IMR-90 (cell line): ENCODE data around the gene ALOX12. TPM values are rescaled to one million over a fixed set of nuclear protein-coding genes. Genes with fewer than 3 reads are reported as not detected.
A peak's percentile ranks its signal among the peaks of the same experiment; 100 is the strongest.

Experiments
- ATAC-seq: fragments of 200-7000 bp; cut with Tn5 transposase; 2 replicates; pipeline ENCODE4 v1.9.1; 2020; ENCODE audit warnings: low read depth, mild to moderate bottlenecking, moderate library complexity
- BruUV-seq: library from RNA; stranded (reverse); fragments of 400-500 nt; replicated peaks from 2 replicates; lab custom pipeline; 2021; lab: Mats Ljungman, UMichigan
- CTCF ChIA-PET: fragments of 300-600 bp; formaldehyde crosslinking; extraction: SDS; loops from one replicate; lab custom pipeline; 2021; ENCODE audit warnings: antibody characterized with exemption; lab: Yijun Ruan, JAX
- POLR2A ChIA-PET: fragments of 300-600 bp; sonication (Branson Sonifier 250); formaldehyde crosslinking; loops from one replicate; lab custom pipeline; 2022; ENCODE audit warnings: antibody characterized with exemption; ENCODE audit not compliant: unreplicated experiment; lab: Charles Lee
- DNase-seq: peaks from one replicate; pipeline ENCODE4 v3.0.0; 2013
- H2AFZ ChIP-seq: replicated peaks from 2 replicates; pipeline ENCODE3; 2013; ENCODE audit warnings: low read length, mild to moderate bottlenecking; ENCODE audit not compliant: poor library complexity
- H2AK5ac ChIP-seq: 2 replicates; pipeline ENCODE4 v1.6.1; 2013; ENCODE audit warnings: low read depth, low read length, inconsistent platforms
- H2AK9ac ChIP-seq: replicated peaks from 2 replicates; pipeline ENCODE3; 2013; ENCODE audit warnings: mild to moderate bottlenecking, low read depth, low read length, moderate library complexity; ENCODE audit not compliant: poor library complexity
- H2BK120ac ChIP-seq: 2 replicates; pipeline ENCODE4 v1.6.1; 2013; ENCODE audit warnings: low read depth, low read length, inconsistent platforms
- H2BK15ac ChIP-seq: 3 replicates; pipeline ENCODE4 v1.6.1; 2013; ENCODE audit warnings: low read depth, low read length, inconsistent platforms
- H2BK20ac ChIP-seq: 2 replicates; pipeline ENCODE4 v1.6.1; 2013; ENCODE audit warnings: low read depth, mild to moderate bottlenecking, inconsistent platforms, low read length, moderate library complexity
- H2BK5ac ChIP-seq: 2 replicates; pipeline ENCODE4 v1.6.1; 2013; ENCODE audit warnings: mild to moderate bottlenecking, low read depth, low read length, inconsistent platforms; ENCODE audit not compliant: poor library complexity, severe bottlenecking
- H3K14ac ChIP-seq: replicated peaks from 2 replicates; pipeline ENCODE4 v1.6.1; 2013; ENCODE audit warnings: low read depth, low read length, inconsistent platforms
- H3K18ac ChIP-seq: 2 replicates; pipeline ENCODE4 v1.6.1; 2013; ENCODE audit warnings: low read depth, low read length, control low read depth
- H3K23ac ChIP-seq: 2 replicates; pipeline ENCODE4 v1.6.1; 2013; ENCODE audit warnings: low read depth, low read length, inconsistent platforms
- H3K27ac ChIP-seq: 2 replicates; pipeline ENCODE4 v1.5.1; 2013; ENCODE audit warnings: mild to moderate bottlenecking, control low read depth, low read length; ENCODE audit not compliant: insufficient read depth
- H3K27me3 ChIP-seq: 2 replicates; pipeline ENCODE4 v1.6.1; 2013; ENCODE audit warnings: low read length; ENCODE audit not compliant: control insufficient read depth, insufficient read depth
- H3K36me3 ChIP-seq: 2 replicates; pipeline ENCODE4 v1.6.1; 2013; ENCODE audit warnings: low read length, mixed read lengths; ENCODE audit not compliant: control insufficient read depth, insufficient read depth
- H3K4ac ChIP-seq: 2 replicates; pipeline ENCODE4 v1.6.1; 2013; ENCODE audit warnings: low read depth, low read length, inconsistent platforms
- H3K4me1 ChIP-seq: 2 replicates; pipeline ENCODE4 v1.6.1; 2013; ENCODE audit warnings: low read length, mixed read lengths; ENCODE audit not compliant: control insufficient read depth, insufficient read depth
- H3K4me2 ChIP-seq: 2 replicates; pipeline ENCODE4 v1.6.1; 2013; ENCODE audit warnings: low read depth, mild to moderate bottlenecking, control low read depth, low read length, moderate library complexity
- H3K4me3 ChIP-seq: 2 replicates; pipeline ENCODE4 v1.5.1; 2013; ENCODE audit warnings: low read depth, mild to moderate bottlenecking, control low read depth, low read length, moderate library complexity; ENCODE audit not compliant: insufficient read depth
- H3K56ac ChIP-seq: 2 replicates; pipeline ENCODE4 v1.6.1; 2013; ENCODE audit warnings: low read length, inconsistent platforms; ENCODE audit not compliant: insufficient read depth; ENCODE audit errors: extremely low read depth
- H3K79me1 ChIP-seq, 2 experiments: 2 replicates each; pipeline ENCODE4 v1.6.1; 2013; ENCODE audit warnings: low read length in 2 of 2, inconsistent platforms in 1 of 2, low read depth in 1 of 2
- H3K9ac ChIP-seq: 2 replicates; pipeline ENCODE4 v1.6.1; 2013; ENCODE audit warnings: low read depth, low read length, control low read depth
- H3K9me1 ChIP-seq: 2 replicates; pipeline ENCODE4 v1.6.1; 2013; ENCODE audit warnings: low read length, inconsistent platforms; ENCODE audit not compliant: insufficient read depth
- H3K9me3 ChIP-seq: 2 replicates; pipeline ENCODE4 v1.6.1; 2013; ENCODE audit warnings: low read length; ENCODE audit not compliant: control insufficient read depth, insufficient read depth
- H4K20me1 ChIP-seq: 2 replicates; pipeline ENCODE4 v1.6.1; 2013; ENCODE audit warnings: low read length, inconsistent platforms; ENCODE audit not compliant: insufficient read depth
- H4K5ac ChIP-seq: 2 replicates; pipeline ENCODE4 v1.6.1; 2013; ENCODE audit warnings: mild to moderate bottlenecking, low read depth, low read length, control low read depth
- H4K8ac ChIP-seq, 2 experiments: 2 replicates each; pipeline ENCODE4 v1.6.1; 2013; ENCODE audit warnings: low read depth in 2 of 2, low read length in 2 of 2, control low read depth in 1 of 2, inconsistent platforms in 1 of 2
- H4K91ac ChIP-seq: 2 replicates; pipeline ENCODE4 v1.6.1; 2013; ENCODE audit warnings: low read depth, low read length, inconsistent platforms; ENCODE audit not compliant: insufficient read depth
- BHLHE40 ChIP-seq: fragments of 150-350 bp; IDR thresholded peaks from 2 replicates; pipeline ENCODE4 v1.6.1; 2016; ENCODE audit warnings: mild to moderate bottlenecking, low read depth, low read length
- CEBPB ChIP-seq: IDR thresholded peaks from 2 replicates; pipeline ENCODE4 v1.6.1; 2012; ENCODE audit warnings: low read depth, low read length, improper control_type of control experiment
- CHD1 ChIP-seq: IDR thresholded peaks from 2 replicates; pipeline ENCODE4 v1.6.1; 2012; ENCODE audit warnings: low read depth, low read length, improper control_type of control experiment
- FOS ChIP-seq: fragments of 150-350 bp; IDR thresholded peaks from 2 replicates; pipeline ENCODE4 v1.6.1; 2016; ENCODE audit warnings: low read depth, low read length
- MAFK ChIP-seq: IDR thresholded peaks from 2 replicates; pipeline ENCODE4 v1.6.1; 2012; ENCODE audit warnings: low read depth, low read length, improper control_type of control experiment
- MAZ ChIP-seq: IDR thresholded peaks from 2 replicates; pipeline ENCODE4 v1.6.1; 2012; ENCODE audit warnings: low read depth, mild to moderate bottlenecking, low read length, improper control_type of control experiment, moderate library complexity, borderline replicate concordance
- MXI1 ChIP-seq: IDR thresholded peaks from 2 replicates; pipeline ENCODE4 v1.6.1; 2012; ENCODE audit warnings: low read depth, mild to moderate bottlenecking, low read length, moderate library complexity, borderline replicate concordance
- NFE2L2 ChIP-seq: fragments of 150-350 bp; IDR thresholded peaks from 2 replicates; pipeline ENCODE4 v1.6.1; 2016; ENCODE audit warnings: low read depth, mild to moderate bottlenecking, low read length
- POLR2A ChIP-seq: IDR thresholded peaks from 2 replicates; pipeline ENCODE4 v1.6.1; 2012; ENCODE audit warnings: mild to moderate bottlenecking, low read depth, low read length
- RAD21 ChIP-seq: IDR thresholded peaks from 2 replicates; pipeline ENCODE4 v1.6.1; 2012; ENCODE audit warnings: low read length, improper control_type of control experiment
- RFX5 ChIP-seq: IDR thresholded peaks from 2 replicates; pipeline ENCODE4 v1.8.0; 2012; ENCODE audit warnings: low read depth, mild to moderate bottlenecking, low read length, moderate library complexity
- SMC3 ChIP-seq: fragments of 150-350 bp; IDR thresholded peaks from 2 replicates; pipeline ENCODE4 v1.6.1; 2016; ENCODE audit warnings: low read depth, mild to moderate bottlenecking, antibody characterized with exemption, low read length, moderate library complexity
- WGBS, 2 experiments: methylation state at CpG; one replicate each; pipeline versions ENCODE4 v1.1.5 to v1.1.7; 2013; ENCODE audit warnings: missing lambda C conversion rate in 2 of 2; ENCODE audit not compliant: insufficient read length in 1 of 2; ENCODE audit errors: extremely low coverage in 2 of 2; 5-methylcytosine and 5-hydroxymethylcytosine counted together
- dilution Hi-C: fragments of 300-500 bp; cut with HindIII; formaldehyde crosslinking; loops from one replicate; pipeline ENCODE4 v1.14.3; 2018; ENCODE audit warnings: low sequenced_read_pairs; ENCODE audit not compliant: unreplicated experiment
- in situ Hi-C: fragments of 300-500 bp; cut with MboI; formaldehyde crosslinking; loops from 3 replicates; pipeline ENCODE4 v1.14.3; 2019; ENCODE audit warnings: low sequenced_read_pairs, inconsistent platforms, mixed read lengths
- intact Hi-C: fragments of 100-400 bp; cut with micrococcal nuclease; formaldehyde crosslinking; loops from 2 replicates; pipeline ENCODE4 v1.10.0; 2022
- polyA plus RNA-seq, 3 experiments: library from polyadenylated mRNA; depleted of rRNA; stranded (reverse); fragments of >200 nt; gene quantifications; 2 replicates each; pipeline ENCODE4 v1.2.3, GENCODE V29; 2012; ENCODE audit warnings: low replicate concordance in 1 of 3
- total RNA-seq: library from RNA; depleted of rRNA; stranded (reverse); fragments of >200 nt; gene quantifications from 2 replicates; pipeline ENCODE4 v1.2.3, GENCODE V29; 2012
- TF ChIP-seq, protein P1 (sequence below): fragments of 150-350 bp; IDR thresholded peaks from 2 replicates; pipeline ENCODE4 v1.6.1; 2016; ENCODE audit warnings: low read depth, mild to moderate bottlenecking, low read length, moderate library complexity, borderline replicate concordance
- TF ChIP-seq, protein P2 (sequence below): conservative IDR thresholded peaks from 2 replicates; pipeline ENCODE4 v1.5.1; 2012; ENCODE audit warnings: mild to moderate bottlenecking, low read depth, low read length, improper control_type of control experiment
- TF ChIP-seq, protein P3 (sequence below): fragments of 150-350 bp; IDR thresholded peaks from 2 replicates; pipeline ENCODE4 v1.6.1; 2017; ENCODE audit warnings: mild to moderate bottlenecking, antibody characterized with exemption, low read length, low read depth

The ALOX12 gene
- total and polyA plus RNA-seq, 2 of the 4 experiments (the other 2 are of a cell fraction), result 0.03 TPM; not detected in 1

DNA sequence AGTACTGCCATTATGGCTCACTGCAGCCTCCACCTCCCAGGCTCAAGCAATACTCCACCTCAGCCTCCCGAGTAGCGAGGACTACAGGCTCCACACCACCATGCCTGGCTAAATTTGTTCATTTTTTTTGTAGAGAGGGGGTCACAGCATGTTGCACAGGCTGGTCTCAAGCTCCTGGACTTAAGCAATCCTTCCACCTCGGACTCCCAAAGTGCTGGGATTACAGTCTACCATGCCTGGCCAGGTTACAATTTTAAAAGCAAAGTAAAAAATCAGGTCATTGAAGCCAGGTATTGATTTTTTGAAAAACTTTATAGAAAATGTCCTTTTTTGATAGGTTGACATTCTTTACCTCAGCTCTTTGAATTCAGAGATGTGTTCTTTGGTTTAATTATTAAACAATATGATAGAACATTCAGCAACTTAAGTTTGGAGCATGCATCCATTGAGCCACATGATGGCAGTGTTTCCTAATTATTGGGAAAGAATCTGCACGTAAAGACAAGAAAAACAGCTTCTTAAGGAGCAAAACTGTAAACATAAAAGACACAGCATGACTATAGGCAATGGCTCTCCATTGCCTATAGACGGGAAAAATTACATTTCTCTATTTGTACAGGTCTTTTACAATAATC lies 49.8 kb downstream of the ALOX12 start:
- peak overlapping the region; percentile 65 for H3K4me2 ChIP-seq
- H2BK20ac ChIP-seq, result no peak overlapping the region
- H2AFZ ChIP-seq, result no peak overlapping the region
- no peak overlapping the region for H3K18ac ChIP-seq
- H3K36me3 ChIP-seq, result no peaks in the 10 kb centered on the region
- H2BK5ac ChIP-seq, result no peak overlapping the region
- DNase-seq, result peak; percentile 87
- ChIA-PET CTCF (interaction anchor here (0.6 to 2.6 kb wide), 17 partner anchors 11 to 642 kb away, joined by 3 to 21 read pairs (median 4); partner anchors contain the start of gene WRAP53), POLR2A (interaction anchor here (0.5 kb wide), 1 partner anchor 174 kb away, joined by 3 read pairs; the partner anchor contains the start of genes ACADVL and DLG4)
- dilution Hi-C loops, result no loop called here
- WGBS, 2 experiments, result 0% methylated on average over 1 of the region's 5 CpGs; no CpG with 5 or more reads in 1 of the 2 experiments
- no peak overlapping the region for H2BK120ac ChIP-seq
- ATAC-seq, result peak; percentile 67
- no TSS peak for BruUV-seq
- no peak overlapping the region for H2BK15ac ChIP-seq
- no peaks in the 10 kb centered on the region for H3K9me1 ChIP-seq
- H3K4me1 ChIP-seq, result peaks cover 6% of the 10 kb centered on the region
- H3K14ac ChIP-seq, result no peak overlapping the region
- H3K56ac ChIP-seq, result no peak overlapping the region
- no peak overlapping the region for H3K9ac ChIP-seq
- no peak overlapping the region for H2AK5ac ChIP-seq
- no peak overlapping the region for H2AK9ac ChIP-seq
- H4K5ac ChIP-seq, result no peak overlapping the region
- H3K9me3 ChIP-seq, result no peaks in the 10 kb centered on the region
- H3K4ac ChIP-seq, result no peak overlapping the region
- H4K20me1 ChIP-seq, result no peaks in the 10 kb centered on the region
- no peak overlapping the region for H3K27ac ChIP-seq
- H3K4me3 ChIP-seq, result no peak overlapping the region
- H4K91ac ChIP-seq, result no peak overlapping the region
- H3K27me3 ChIP-seq, result peaks cover 29% of the 10 kb centered on the region
- intact Hi-C loops, result loop anchor here (1.0 to 10.0 kb wide), 3 partner anchors 91 to 519 kb away; partner anchors contain the start of gene SENP3
- in situ Hi-C loops, result loop anchor here (10.0 kb wide), 1 partner anchor 259 kb away; the partner anchor contains the start of gene EIF5A
- H4K8ac ChIP-seq, result no peak overlapping the region
- H3K79me1 ChIP-seq, result no peaks in the 10 kb centered on the region
- H3K23ac ChIP-seq, result no peak overlapping the region
- TF ChIP-seq RFX5 (no peak), MAFK (0 out of 2 replicates have a peak, but pooled peaks have one; percentile 7), RAD21 (peak; percentile 90), FOS (no peak), MAZ (no peak), CHD1 (no peak), SMC3 (peak; percentile 79), BHLHE40 (no peak), POLR2A (no peak), CEBPB (peak; percentile 56), NFE2L2 (no peak), MXI1 (no peak)
- TF ChIP-seq, protein P1, sequence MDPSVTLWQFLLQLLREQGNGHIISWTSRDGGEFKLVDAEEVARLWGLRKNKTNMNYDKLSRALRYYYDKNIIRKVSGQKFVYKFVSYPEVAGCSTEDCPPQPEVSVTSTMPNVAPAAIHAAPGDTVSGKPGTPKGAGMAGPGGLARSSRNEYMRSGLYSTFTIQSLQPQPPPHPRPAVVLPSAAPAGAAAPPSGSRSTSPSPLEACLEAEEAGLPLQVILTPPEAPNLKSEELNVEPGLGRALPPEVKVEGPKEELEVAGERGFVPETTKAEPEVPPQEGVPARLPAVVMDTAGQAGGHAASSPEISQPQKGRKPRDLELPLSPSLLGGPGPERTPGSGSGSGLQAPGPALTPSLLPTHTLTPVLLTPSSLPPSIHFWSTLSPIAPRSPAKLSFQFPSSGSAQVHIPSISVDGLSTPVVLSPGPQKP, result no peak
- TF ChIP-seq, protein P2, sequence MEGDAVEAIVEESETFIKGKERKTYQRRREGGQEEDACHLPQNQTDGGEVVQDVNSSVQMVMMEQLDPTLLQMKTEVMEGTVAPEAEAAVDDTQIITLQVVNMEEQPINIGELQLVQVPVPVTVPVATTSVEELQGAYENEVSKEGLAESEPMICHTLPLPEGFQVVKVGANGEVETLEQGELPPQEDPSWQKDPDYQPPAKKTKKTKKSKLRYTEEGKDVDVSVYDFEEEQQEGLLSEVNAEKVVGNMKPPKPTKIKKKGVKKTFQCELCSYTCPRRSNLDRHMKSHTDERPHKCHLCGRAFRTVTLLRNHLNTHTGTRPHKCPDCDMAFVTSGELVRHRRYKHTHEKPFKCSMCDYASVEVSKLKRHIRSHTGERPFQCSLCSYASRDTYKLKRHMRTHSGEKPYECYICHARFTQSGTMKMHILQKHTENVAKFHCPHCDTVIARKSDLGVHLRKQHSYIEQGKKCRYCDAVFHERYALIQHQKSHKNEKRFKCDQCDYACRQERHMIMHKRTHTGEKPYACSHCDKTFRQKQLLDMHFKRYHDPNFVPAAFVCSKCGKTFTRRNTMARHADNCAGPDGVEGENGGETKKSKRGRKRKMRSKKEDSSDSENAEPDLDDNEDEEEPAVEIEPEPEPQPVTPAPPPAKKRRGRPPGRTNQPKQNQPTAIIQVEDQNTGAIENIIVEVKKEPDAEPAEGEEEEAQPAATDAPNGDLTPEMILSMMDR, result peak; percentile 93
- TF ChIP-seq, protein P3, sequence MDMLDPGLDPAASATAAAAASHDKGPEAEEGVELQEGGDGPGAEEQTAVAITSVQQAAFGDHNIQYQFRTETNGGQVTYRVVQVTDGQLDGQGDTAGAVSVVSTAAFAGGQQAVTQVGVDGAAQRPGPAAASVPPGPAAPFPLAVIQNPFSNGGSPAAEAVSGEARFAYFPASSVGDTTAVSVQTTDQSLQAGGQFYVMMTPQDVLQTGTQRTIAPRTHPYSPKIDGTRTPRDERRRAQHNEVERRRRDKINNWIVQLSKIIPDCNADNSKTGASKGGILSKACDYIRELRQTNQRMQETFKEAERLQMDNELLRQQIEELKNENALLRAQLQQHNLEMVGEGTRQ, result no peak
